Measurements from ENCODE around the gene CIC. TPM values are rescaled to one million over a fixed set of nuclear protein-coding genes. Genes with fewer than 3 reads are reported as not detected.
A peak's percentile ranks its signal among the peaks of the same experiment; 100 is the strongest.

CIC gene
- total RNA-seq, 2 donors from 2014 or later = 112 to 125 TPM

- Mint-ChIP-seq H3K36me3 (ENCODE audit: low read depth) (no peaks in the 10 kb centered on the region), H3K27ac (no peak overlapping the region), H3K4me1 (peaks cover 31% of the 10 kb centered on the region)
Measured at GRCh38 chr19:42247640-42248199, 21.3 kb upstream of the CIC start.

GRCh38 chr19:42248270-42249148 lies 20.5 kb upstream of the CIC start:
- DNase-seq (no peak), ATAC-seq (no peak)
- Mint-ChIP-seq H3K27me3 (no peaks in the 10 kb centered on the region), H3K27ac (no peak overlapping the region), H3K4me3 (no peak overlapping the region), H3K36me3 (ENCODE audit: low read depth) (no peaks in the 10 kb centered on the region), H3K4me1 (peaks cover 30% of the 10 kb centered on the region)
- no peaks in the 10 kb centered on the region for H3K9me3 ChIP-seq (ENCODE audit: control insufficient read depth, low read length, poor library complexity, severe bottlenecking)

More at GRCh38 chr19:42247640-42248199, 21.3 kb upstream of the CIC start:
- DNase-seq (no peak), ATAC-seq (no peak)
- no peaks in the 10 kb centered on the region for H3K27me3 Mint-ChIP-seq
- no peak overlapping the region for H3K4me3 Mint-ChIP-seq
- no peaks in the 10 kb centered on the region for H3K9me3 ChIP-seq (ENCODE audit: control insufficient read depth, low read length, poor library complexity, severe bottlenecking)

- ATAC-seq (no peak), DNase-seq (no peak)
- Mint-ChIP-seq H3K27me3 (no peaks in the 10 kb centered on the region), H3K27ac (peak overlapping the region; percentile 32), H3K36me3 (ENCODE audit: low read depth) (no peaks in the 10 kb centered on the region), H3K4me3 (no peak overlapping the region), H3K4me1 (peaks cover 29% of the 10 kb centered on the region)
- no peaks in the 10 kb centered on the region for H3K9me3 ChIP-seq (ENCODE audit: control insufficient read depth, low read length, poor library complexity, severe bottlenecking)
Measured at GRCh38 chr19:42249149-42249750, 19.8 kb upstream of the CIC start.

- Mint-ChIP-seq H3K4me3 (no peak overlapping the region), H3K27me3 (no peaks in the 10 kb centered on the region), H3K36me3 (ENCODE audit: low read depth) (no peaks in the 10 kb centered on the region), H3K4me1 (peaks cover 25% of the 10 kb centered on the region), H3K27ac (peak overlapping the region; percentile 32)
- DNase-seq (no peak), ATAC-seq (no peak)
- H3K9me3 ChIP-seq (ENCODE audit: control insufficient read depth, low read length, poor library complexity, severe bottlenecking) = no peaks in the 10 kb centered on the region
Measured at GRCh38 chr19:42249769-42250168, 19.3 kb upstream of the CIC start.

- DNase-seq (no peak), ATAC-seq (no peak)
- H3K36me3 Mint-ChIP-seq (ENCODE audit: low read depth) = no peaks in the 10 kb centered on the region
Measured at GRCh38 chr19:42250183-42250665, 18.8 kb upstream of the CIC start.

GRCh38 chr19:42250666-42251531 lies 18.2 kb upstream of the CIC start:
- no peak overlapping the region for H3K4me3 Mint-ChIP-seq
- no peaks in the 10 kb centered on the region for H3K9me3 ChIP-seq (ENCODE audit: control insufficient read depth, low read length, poor library complexity, severe bottlenecking)
- DNase-seq (no peak), ATAC-seq (no peak)
- H3K27me3 Mint-ChIP-seq = no peaks in the 10 kb centered on the region
- peak overlapping the region; percentile 32 for H3K27ac Mint-ChIP-seq
- H3K36me3 Mint-ChIP-seq (ENCODE audit: low read depth) = no peaks in the 10 kb centered on the region
- H3K4me1 Mint-ChIP-seq = peaks cover 19% of the 10 kb centered on the region

More at GRCh38 chr19:42250183-42250665, 18.8 kb upstream of the CIC start:
- peak overlapping the region; percentile 32 for H3K27ac Mint-ChIP-seq
- peaks cover 20% of the 10 kb centered on the region for H3K4me1 Mint-ChIP-seq
- H3K9me3 ChIP-seq (ENCODE audit: control insufficient read depth, low read length, poor library complexity, severe bottlenecking) = no peaks in the 10 kb centered on the region
- no peaks in the 10 kb centered on the region for H3K27me3 Mint-ChIP-seq
- H3K4me3 Mint-ChIP-seq = no peak overlapping the region

- no peak for DNase-seq
- no peaks in the 10 kb centered on the region for H3K36me3 Mint-ChIP-seq (ENCODE audit: low read depth)
- peak overlapping the region; percentile 59 for H3K4me3 Mint-ChIP-seq
- H3K27ac Mint-ChIP-seq = peak overlapping the region; percentile 94
- H3K9me3 ChIP-seq (ENCODE audit: control insufficient read depth, low read length, poor library complexity, severe bottlenecking) = no peaks in the 10 kb centered on the region
- no peaks in the 10 kb centered on the region for H3K27me3 Mint-ChIP-seq
- ATAC-seq = no peak
- peaks cover 24% of the 10 kb centered on the region for H3K4me1 Mint-ChIP-seq
Measured at GRCh38 chr19:42251572-42252358, 17.3 kb upstream of the CIC start.

GRCh38 chr19:42252365-42253244 lies 16.4 kb upstream of the CIC start:
- H3K36me3 Mint-ChIP-seq (ENCODE audit: low read depth) = no peaks in the 10 kb centered on the region
- peak overlapping the region; percentile 94 for H3K27ac Mint-ChIP-seq
- ATAC-seq = no peak
- no peaks in the 10 kb centered on the region for H3K9me3 ChIP-seq (ENCODE audit: control insufficient read depth, low read length, poor library complexity, severe bottlenecking)
- H3K27me3 Mint-ChIP-seq = no peaks in the 10 kb centered on the region
- peaks cover 22% of the 10 kb centered on the region for H3K4me1 Mint-ChIP-seq
- no peak for DNase-seq
- H3K4me3 Mint-ChIP-seq = peak overlapping the region; percentile 96

GRCh38 chr19:42253245-42254088 lies 15.6 kb upstream of the CIC start:
- H3K4me1 Mint-ChIP-seq = peaks cover 22% of the 10 kb centered on the region
- ATAC-seq (peak; percentile 32), DNase-seq (peak; percentile 37 to 63 (median 58))
- peak overlapping the region; percentile 96 for H3K4me3 Mint-ChIP-seq
- H3K27ac Mint-ChIP-seq = peak overlapping the region; percentile 94
- H3K36me3 Mint-ChIP-seq (ENCODE audit: low read depth) = no peaks in the 10 kb centered on the region
- H3K9me3 ChIP-seq (ENCODE audit: control insufficient read depth, low read length, poor library complexity, severe bottlenecking) = no peaks in the 10 kb centered on the region
- no peaks in the 10 kb centered on the region for H3K27me3 Mint-ChIP-seq

GRCh38 chr19:42254089-42254849 lies 14.8 kb upstream of the CIC start:
- H3K27me3 Mint-ChIP-seq = no peaks in the 10 kb centered on the region
- H3K36me3 Mint-ChIP-seq (ENCODE audit: low read depth) = no peaks in the 10 kb centered on the region
- H3K9me3 ChIP-seq (ENCODE audit: control insufficient read depth, low read length, poor library complexity, severe bottlenecking) = no peaks in the 10 kb centered on the region
- DNase-seq (peak; percentile 63 to 67 (median 64)), ATAC-seq (peak; percentile 54)
- peaks cover 20% of the 10 kb centered on the region for H3K4me1 Mint-ChIP-seq
- H3K27ac Mint-ChIP-seq = no peak overlapping the region
- peak overlapping the region; percentile 86 for H3K4me3 Mint-ChIP-seq

Measured in T-helper 17 cell (primary cell).